Body of pancreas (tissue), 4 donors: ENCODE results near the gene DNMT3A. TPM values are rescaled to one million over a fixed set of nuclear protein-coding genes. Genes with fewer than 3 reads are reported as not detected.

ENCODE experiments used
- ATAC-seq: fragments of 150-250 bp; one replicate; pipeline ENCODE4 v1.9.1; 2016
- DNase-seq, 4 donors: peaks; one replicate each; pipeline ENCODE4 v3.0.0-alpha.2; 2019
- H3K27ac ChIP-seq, 4 donors: fragments of 200-600 bp; sonication (generic); 1 replicate in 3 of 4; 2 replicates in 1 of 4; pipeline versions ENCODE4 v1.5.1 to v1.6.1; 2016 to 2019; ENCODE audit warnings: mild to moderate bottlenecking in 1 of 4, mixed read lengths in 1 of 4, moderate library complexity in 1 of 4
- H3K27me3 ChIP-seq, 2 donors: fragments of 200-600 bp; sonication (generic); one replicate each; pipeline ENCODE4 v1.6.0; 2016; ENCODE audit warnings: mild to moderate bottlenecking in 1 of 2
- H3K36me3 ChIP-seq, 2 donors: fragments of 200-600 bp; sonication (generic); replicated peaks in 1 of 2; 2 replicates each; pipeline ENCODE4 v1.5.1; 2016; ENCODE audit warnings: low read depth in 2 of 2; ENCODE audit not compliant: insufficient read depth in 1 of 2
- H3K4me1 ChIP-seq: fragments of 200-600 bp; sonication (generic); one replicate; pipeline ENCODE4 v1.6.0; 2016
- H3K4me3 ChIP-seq, 2 donors: fragments of 200-600 bp; sonication (generic); 1 replicate in 1 of 2; 2 replicates in 1 of 2; pipeline ENCODE4 v1.5.1; 2016 to 2019
- H3K9me3 ChIP-seq, 3 donors: fragments of 200-600 bp; sonication (generic); 1 replicate in 2 of 3; 2 replicates in 1 of 3; pipeline ENCODE4 v1.5.1; 2016
- POLR2A ChIP-seq, 3 donors: fragments of 450-650 bp; IDR thresholded peaks; one replicate each; pipeline ENCODE4 v1.6.1; 2016; ENCODE audit warnings: antibody characterized with exemption in 3 of 3, mild to moderate bottlenecking in 2 of 3
- WGBS, 2 donors: methylation state at CpG; one replicate each; pipeline ENCODE4 v1.1.5; 2017; 5-methylcytosine and 5-hydroxymethylcytosine counted together
- intact Hi-C: fragments of 100-400 bp; cut with DNase I; formaldehyde crosslinking; loops from one replicate; pipeline ENCODE4 v1.15.1; 2023
- total RNA-seq, 2 donors: library from RNA; depleted of rRNA; stranded (reverse); fragments of >200 nt; gene quantifications; one replicate each; pipeline ENCODE4 v1.1.0, GENCODE V29; 2016
- TF ChIP-seq, protein P1 (sequence below), 7 experiments: fragments of 450-650 bp in 4 of 7; fragments of 200-600 bp in 3 of 7; sonication (generic) in 3 of 7; IDR thresholded peaks; one replicate each; pipeline ENCODE4 v1.5.1; 2016 to 2019; ENCODE audit warnings: antibody characterized with exemption in 7 of 7

Gene DNMT3A
- total RNA-seq, 2 donors from 2014 or later: 18.7 to 27.4 TPM

DNA sequence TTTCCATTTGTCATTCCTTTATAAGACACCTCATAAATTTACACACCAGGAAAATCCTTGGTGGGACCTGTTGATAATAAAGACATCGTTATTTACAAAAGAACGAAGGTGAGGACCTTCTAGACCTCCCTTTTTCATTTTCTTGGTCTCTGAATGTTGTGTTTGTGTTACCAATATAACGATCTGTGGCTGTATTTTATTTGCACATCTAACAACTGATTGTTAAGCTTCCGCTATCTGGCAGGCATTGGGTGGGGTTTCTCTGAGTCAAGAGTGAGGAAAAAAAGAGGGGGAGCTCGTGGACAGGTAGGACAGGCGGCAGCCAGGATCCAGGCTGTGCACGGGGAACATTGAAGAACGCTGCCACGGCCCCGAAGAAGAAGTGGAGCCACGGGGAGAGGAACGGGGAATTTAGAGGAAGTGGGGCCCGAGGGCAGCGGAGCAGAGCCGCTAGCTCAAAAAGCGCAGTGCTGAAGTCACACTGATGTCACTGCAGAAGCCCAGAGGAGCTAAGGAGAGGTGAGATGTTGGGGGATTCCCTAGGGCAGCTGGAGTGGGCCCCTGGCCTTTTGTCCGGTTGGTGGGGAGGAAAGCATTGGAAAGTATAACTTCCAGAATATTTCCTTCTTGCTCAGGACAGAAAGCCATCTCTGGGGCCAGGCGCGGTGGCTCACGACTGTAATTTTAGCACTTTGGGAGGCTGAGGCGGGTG is 20.9 kb upstream of the DNMT3A start:
- Histone ChIP-seq H3K36me3 (no peaks in the 10 kb centered on the region), H3K4me1 (peaks cover 10% of the 10 kb centered on the region), H3K4me3 (no peak overlapping the region), H3K27ac (peak overlapping the region in 3 of 4 donors; percentile 22 to 76 (median 37)), H3K9me3 (no peaks in the 10 kb centered on the region), H3K27me3 (no peaks in the 10 kb centered on the region)
- DNase-seq (peak in 2 of 4 donors; percentile 27 to 57), ATAC-seq (no peak)
- intact Hi-C loops: no loop called here
- TF ChIP-seq, protein P1, sequence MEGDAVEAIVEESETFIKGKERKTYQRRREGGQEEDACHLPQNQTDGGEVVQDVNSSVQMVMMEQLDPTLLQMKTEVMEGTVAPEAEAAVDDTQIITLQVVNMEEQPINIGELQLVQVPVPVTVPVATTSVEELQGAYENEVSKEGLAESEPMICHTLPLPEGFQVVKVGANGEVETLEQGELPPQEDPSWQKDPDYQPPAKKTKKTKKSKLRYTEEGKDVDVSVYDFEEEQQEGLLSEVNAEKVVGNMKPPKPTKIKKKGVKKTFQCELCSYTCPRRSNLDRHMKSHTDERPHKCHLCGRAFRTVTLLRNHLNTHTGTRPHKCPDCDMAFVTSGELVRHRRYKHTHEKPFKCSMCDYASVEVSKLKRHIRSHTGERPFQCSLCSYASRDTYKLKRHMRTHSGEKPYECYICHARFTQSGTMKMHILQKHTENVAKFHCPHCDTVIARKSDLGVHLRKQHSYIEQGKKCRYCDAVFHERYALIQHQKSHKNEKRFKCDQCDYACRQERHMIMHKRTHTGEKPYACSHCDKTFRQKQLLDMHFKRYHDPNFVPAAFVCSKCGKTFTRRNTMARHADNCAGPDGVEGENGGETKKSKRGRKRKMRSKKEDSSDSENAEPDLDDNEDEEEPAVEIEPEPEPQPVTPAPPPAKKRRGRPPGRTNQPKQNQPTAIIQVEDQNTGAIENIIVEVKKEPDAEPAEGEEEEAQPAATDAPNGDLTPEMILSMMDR (IDR thresholded peaks at IDR 0.05): no peak
- WGBS, 2 donors: 39 to 49% methylated on average over 18 to 21 of the region's 21 CpGs

DNA sequence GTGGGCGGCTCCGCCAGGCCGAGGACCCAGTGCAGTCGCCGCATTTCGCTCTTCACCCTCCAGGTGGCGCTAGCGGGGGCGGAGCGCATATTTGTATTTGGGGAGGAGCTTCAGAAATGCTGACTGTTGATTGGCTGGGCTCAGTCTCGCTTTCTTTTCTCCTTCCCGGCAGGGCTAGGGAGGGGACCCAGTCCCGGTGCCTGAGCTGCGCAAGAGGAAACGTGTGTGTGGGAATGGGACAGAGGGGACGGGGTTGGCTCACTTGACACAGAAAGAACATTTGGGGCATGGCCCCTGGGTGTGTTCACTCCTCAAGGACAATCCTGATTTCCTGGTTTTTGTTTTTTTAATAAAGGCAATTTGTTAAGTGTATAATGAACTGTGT is 20.3 kb upstream of the DNMT3A start:
- Histone ChIP-seq H3K4me1 (peaks cover 10% of the 10 kb centered on the region), H3K9me3 (no peaks in the 10 kb centered on the region), H3K27me3 (no peaks in the 10 kb centered on the region), H3K27ac (peak overlapping the region in 3 of 4 donors; percentile 22 to 76 (median 37)), H3K36me3 (no peaks in the 10 kb centered on the region), H3K4me3 (no peak overlapping the region)
- ATAC-seq: peak; percentile 100
- WGBS, 2 donors: 0% methylated on average over 6 to 16 of the region's 16 CpGs
- DNase-seq: peak; percentile 93 to 95 (median 94)
- intact Hi-C loops: no loop called here
- peak; percentile 38 to 80 (median 78) for TF ChIP-seq POLR2A (IDR thresholded peaks at IDR 0.05)
- TF ChIP-seq, protein P1 (IDR thresholded peaks at IDR 0.05): peak; percentile 96 to 99 (median 98)

DNA sequence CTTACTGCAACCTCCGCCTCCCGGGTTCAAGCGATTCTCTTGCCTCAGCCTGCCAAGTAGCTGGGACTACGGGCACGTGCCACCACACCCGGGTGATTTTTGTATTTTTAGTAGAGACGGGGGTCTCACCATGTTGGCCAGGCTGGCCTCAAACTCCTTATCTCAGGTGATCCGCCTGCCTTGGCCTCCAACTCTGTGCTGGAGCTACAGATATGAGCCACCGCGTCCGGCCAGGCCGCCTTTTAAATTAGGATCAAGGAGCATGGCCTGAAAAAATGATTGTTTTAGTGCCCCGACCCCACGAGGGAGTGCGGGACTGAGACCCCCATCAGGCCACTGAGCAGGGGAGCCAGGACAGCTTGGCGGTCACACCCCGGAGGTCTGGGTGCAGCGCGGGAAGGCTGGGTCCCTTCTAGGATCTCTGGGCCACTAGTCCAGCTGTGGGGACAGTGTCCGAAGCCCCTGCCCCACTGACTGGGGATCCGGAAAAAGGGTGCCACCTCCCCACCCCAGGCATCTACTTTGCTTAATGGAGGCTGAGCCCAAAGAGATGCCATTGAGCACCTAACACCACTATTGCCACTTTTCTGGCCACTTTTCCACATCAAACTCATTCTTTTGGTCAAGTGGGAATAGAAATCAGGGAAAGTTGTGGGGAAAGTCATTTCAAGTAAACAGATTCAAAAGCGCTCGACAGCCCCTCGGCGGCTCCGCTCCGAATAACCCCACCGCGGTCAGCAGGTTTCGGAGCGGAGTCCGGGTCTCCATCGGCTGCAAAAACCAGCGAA is 19.7 kb upstream of the DNMT3A start:
- 36 to 48% methylated on average over 20 to 34 of the region's 34 CpGs for WGBS, 2 donors
- peaks cover 10% of the 10 kb centered on the region for H3K4me1 ChIP-seq
- H3K4me3 ChIP-seq: no peak overlapping the region
- no peak overlapping the region for H3K27ac ChIP-seq
- no peak for TF ChIP-seq POLR2A (IDR thresholded peaks at IDR 0.05)
- TF ChIP-seq, protein P1 (IDR thresholded peaks at IDR 0.05): no peak
- DNase-seq (no peak), ATAC-seq (no peak)
- no peaks in the 10 kb centered on the region for H3K27me3 ChIP-seq
- no peaks in the 10 kb centered on the region for H3K36me3 ChIP-seq
- H3K9me3 ChIP-seq: no peaks in the 10 kb centered on the region
- intact Hi-C loops: no loop called here

DNA sequence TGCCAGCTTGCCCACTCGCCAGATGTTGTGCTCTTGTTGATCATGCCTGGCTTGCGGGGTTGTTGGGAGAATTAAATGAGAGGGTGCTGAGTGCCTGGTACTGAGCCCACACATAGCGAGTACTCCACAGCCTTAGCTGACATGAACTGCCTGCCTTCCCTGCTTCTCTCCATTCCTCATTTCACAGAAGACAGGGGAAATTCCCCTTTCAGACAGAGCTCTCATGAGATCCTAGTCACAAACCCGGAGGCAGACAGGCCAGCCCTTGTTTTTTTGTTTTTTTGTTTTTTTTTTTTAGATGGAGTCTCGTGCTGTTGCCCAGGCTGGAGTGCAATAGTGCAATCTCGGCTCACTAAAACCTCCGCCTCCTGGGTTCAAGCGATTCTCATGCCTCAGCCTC is 17.1 kb upstream of the DNMT3A start:
- Histone ChIP-seq H3K9me3 (no peaks in the 10 kb centered on the region), H3K4me3 (no peak overlapping the region), H3K27me3 (no peaks in the 10 kb centered on the region), H3K4me1 (peaks cover 10% of the 10 kb centered on the region), H3K27ac (no peak overlapping the region), H3K36me3 (no peaks in the 10 kb centered on the region)
- 83 to 84% methylated on average over 8 of the region's 8 CpGs for WGBS, 2 donors
- no peak for DNase-seq
- intact Hi-C loops: no loop called here
- TF ChIP-seq, protein P1 (IDR thresholded peaks at IDR 0.05): no peak
- no peak for TF ChIP-seq POLR2A (IDR thresholded peaks at IDR 0.05)
- no peak for ATAC-seq
